Astrocyte of the cerebellum (primary cell): ENCODE measurements around the gene APOL6.

Experiments
- DNase-seq: peaks from one replicate; pipeline ENCODE4 v3.0.0-alpha.2; 2011; ENCODE audit warnings: low read depth
- H3K4me3 ChIP-seq: 2 replicates; pipeline ENCODE4 v1.5.1; 2011; ENCODE audit warnings: mild to moderate bottlenecking, low read depth, low read length, moderate library complexity
- CTCF ChIP-seq: IDR thresholded peaks from 2 replicates; pipeline ENCODE4 v1.5.1; 2012; ENCODE audit warnings: low read length, low read depth, moderate library complexity, mild to moderate bottlenecking; ENCODE audit errors: missing control alignments
- in situ Hi-C: cut with HindIII; loops from 2 replicates; pipeline ENCODE4 v1.10.0; 2017; ENCODE audit warnings: low sequenced_read_pairs

The APOL6 gene

GRCh38 chr22:35708917-35709316, 60.7 kb downstream of the APOL6 start:
- no peak overlapping the region for H3K4me3 ChIP-seq
- no peak for DNase-seq
- in situ Hi-C loops, result no loop called here
- TF ChIP-seq CTCF, result no peak

GRCh38 chr22:35711336-35711735, 63.1 kb downstream of the APOL6 start:
- DNase-seq, result no peak
- H3K4me3 ChIP-seq, result no peak overlapping the region
- no peak for TF ChIP-seq CTCF
- in situ Hi-C loops, result no loop called here

- no peak overlapping the region for H3K4me3 ChIP-seq
- TF ChIP-seq CTCF, result no peak
- DNase-seq, result no peak
- in situ Hi-C loops, result no loop called here
Measured at GRCh38 chr22:35712672-35713071, 64.4 kb downstream of the APOL6 start.

- TF ChIP-seq CTCF, result no peak
- no peak within 1 kb of the TSS for H3K4me3 ChIP-seq
- in situ Hi-C loops, result no loop called here
- DNase-seq, result no peak
Measured at GRCh38 chr22:35717572-35717971, 69.3 kb downstream of the APOL6 start, which contains the start of gene APOL5. Gene APOL5 (plus strand): TSS chr22:35717872. CDS start chr22:35717872, 0 bp downstream.
